ENCODE measurements around the gene PPP1R12C.

The PPP1R12C gene

GRCh38 chr19:55046975-55047622 is 70.3 kb downstream of the PPP1R12C start:
- Histone ChIP-seq H2AFZ (no peak overlapping the region), H3K4me2 (ENCODE audit: low read length) (no peak overlapping the region), H3K4me3 (ENCODE audit: low read depth, low read length) (no peak overlapping the region), H3K9ac (no peak overlapping the region), H3K9me3 (ENCODE audit: control insufficient read depth, low read length) (no peaks in the 10 kb centered on the region), H3K27ac (no peak overlapping the region), H3K4me1 (no peaks in the 10 kb centered on the region), H3K27me3 (ENCODE audit: control insufficient read depth, insufficient read depth, low read length) (no peaks in the 10 kb centered on the region), H3K79me2 (peaks cover 2% of the 10 kb centered on the region), H3K36me3 (ENCODE audit: control insufficient read depth, insufficient read depth, low read length) (no peaks in the 10 kb centered on the region)
- no peak for TF ChIP-seq CTCF (IDR thresholded peaks at IDR 0.05)

- no peaks in the 10 kb centered on the region for H3K79me2 ChIP-seq
- H3K9me3 ChIP-seq (ENCODE audit: control insufficient read depth, low read length) = no peaks in the 10 kb centered on the region
- no peak overlapping the region for H3K4me3 ChIP-seq (ENCODE audit: low read depth, low read length)
- H3K4me2 ChIP-seq (ENCODE audit: low read length) = no peak overlapping the region
- no peaks in the 10 kb centered on the region for H3K27me3 ChIP-seq (ENCODE audit: control insufficient read depth, insufficient read depth, low read length)
- H2AFZ ChIP-seq = no peak overlapping the region
- no peak overlapping the region for H3K27ac ChIP-seq
- H3K4me1 ChIP-seq = no peaks in the 10 kb centered on the region
- no peak overlapping the region for H3K9ac ChIP-seq
- no peak for TF ChIP-seq CTCF (IDR thresholded peaks at IDR 0.05)
- no peaks in the 10 kb centered on the region for H3K36me3 ChIP-seq (ENCODE audit: control insufficient read depth, insufficient read depth, low read length)
Observed at GRCh38 chr19:55044771-55045716, 72.4 kb downstream of the PPP1R12C start.

- H2AFZ ChIP-seq = no peak overlapping the region
- H3K79me2 ChIP-seq = no peaks in the 10 kb centered on the region
- no peaks in the 10 kb centered on the region for H3K9me3 ChIP-seq (ENCODE audit: control insufficient read depth, low read length)
- no peak overlapping the region for H3K4me3 ChIP-seq (ENCODE audit: low read depth, low read length)
- H3K36me3 ChIP-seq (ENCODE audit: control insufficient read depth, insufficient read depth, low read length) = no peaks in the 10 kb centered on the region
- no peak overlapping the region for H3K4me2 ChIP-seq (ENCODE audit: low read length)
- H3K27ac ChIP-seq = no peak overlapping the region
- no peak overlapping the region for H3K9ac ChIP-seq
- no peak for TF ChIP-seq CTCF (IDR thresholded peaks at IDR 0.05)
- H3K4me1 ChIP-seq = no peaks in the 10 kb centered on the region
- H3K27me3 ChIP-seq (ENCODE audit: control insufficient read depth, insufficient read depth, low read length) = no peaks in the 10 kb centered on the region
Observed at GRCh38 chr19:55044286-55044685, 73.2 kb downstream of the PPP1R12C start.

GRCh38 chr19:55042688-55043087 is 74.7 kb downstream of the PPP1R12C start:
- H3K36me3 ChIP-seq (ENCODE audit: control insufficient read depth, insufficient read depth, low read length) = no peaks in the 10 kb centered on the region
- no peaks in the 10 kb centered on the region for H3K4me1 ChIP-seq

More at GRCh38 chr19:55042688-55043087, 74.7 kb downstream of the PPP1R12C start:
- Histone ChIP-seq H3K79me2 (no peaks in the 10 kb centered on the region), H3K27me3 (ENCODE audit: control insufficient read depth, insufficient read depth, low read length) (no peaks in the 10 kb centered on the region), H3K4me2 (ENCODE audit: low read length) (no peak overlapping the region), H3K27ac (no peak overlapping the region), H3K9me3 (ENCODE audit: control insufficient read depth, low read length) (no peaks in the 10 kb centered on the region), H3K9ac (no peak overlapping the region), H3K4me3 (ENCODE audit: low read depth, low read length) (no peak overlapping the region), H2AFZ (no peak overlapping the region)
- no peak for TF ChIP-seq CTCF (IDR thresholded peaks at IDR 0.05)
